Activated T-cell treated with anti-CD3 and anti-CD28 coated beads, Interleukin-2, amount 50 U/mL, for 72 hours (primary cell): ENCODE measurements around the gene TRAF7. TPM values are rescaled to one million over a fixed set of nuclear protein-coding genes. Genes with fewer than 3 reads are reported as not detected.
"Not testable (repeated sequence)": the region's sequence is repeated elsewhere in the genome, so short reads cannot be mapped to it uniquely, and the experiment has no call there.

Source experiments
- ATAC-seq, 2 donors: fragments of 150-1000 bp; cut with Tn5 transposase; replicated peaks in 1 of 2; 2 replicates each; pipeline ENCODE4 v1.10.0; 2021; ENCODE audit warnings: moderate library complexity in 2 of 2, mild to moderate bottlenecking in 1 of 2
- DNase-seq, 2 donors: peaks; one replicate each; pipeline ENCODE4 v3.0.0; 2021 to 2022; ENCODE audit warnings: mixed read lengths in 1 of 2
- H3K27ac Mint-ChIP-seq: one replicate; pipeline ENCODE4 v1.8.0; 2022; ENCODE audit warnings: mild to moderate bottlenecking, moderate library complexity, mixed read lengths
- H3K27me3 Mint-ChIP-seq: one replicate; pipeline ENCODE4 v1.8.0; 2022; ENCODE audit warnings: low read depth, mixed read lengths
- H3K36me3 Mint-ChIP-seq, 2 donors: one replicate each; pipeline ENCODE4 v1.8.0; 2022; ENCODE audit warnings: mixed read lengths in 2 of 2, mild to moderate bottlenecking in 1 of 2; ENCODE audit not compliant: insufficient read depth in 2 of 2
- H3K4me1 Mint-ChIP-seq: one replicate; pipeline ENCODE4 v1.8.0; 2022; ENCODE audit warnings: low read depth, mixed read lengths
- H3K4me3 Mint-ChIP-seq, 2 donors: one replicate each; pipeline ENCODE4 v1.8.0; 2022; ENCODE audit warnings: mild to moderate bottlenecking in 2 of 2, mixed read lengths in 2 of 2, moderate library complexity in 2 of 2
- H3K9me3 Mint-ChIP-seq, 2 donors: one replicate each; pipeline ENCODE4 v1.8.0; 2022; ENCODE audit warnings: mixed read lengths in 2 of 2
- total RNA-seq, 2 donors: library from RNA; stranded (reverse); gene quantifications; one replicate each; pipeline ENCODE4 v1.2.3, GENCODE V29; 2022

The TRAF7 gene
- total RNA-seq, 2 donors from 2014 or later = 66.4 to 72.9 TPM

- H3K27me3 Mint-ChIP-seq, DNase-seq, H3K36me3 Mint-ChIP-seq, ATAC-seq, H3K9me3 Mint-ChIP-seq: not testable (repeated sequence)
- peak overlapping the region; percentile 53 to 89 for H3K4me3 Mint-ChIP-seq
- H3K4me1 Mint-ChIP-seq = peaks cover 23% of the 10 kb centered on the region
- peak overlapping the region; percentile 62 for H3K27ac Mint-ChIP-seq
These were observed 47.6 kb downstream of the TRAF7 start for GRCh38 chr16:2203119-2203688.

- H3K36me3 Mint-ChIP-seq = peaks cover 2 to 6% of the 10 kb centered on the region in 2 donors
- H3K4me3 Mint-ChIP-seq = peak overlapping the region; percentile 74 to 89
- DNase-seq (no peak), ATAC-seq (peak; percentile 3 to 5)
- H3K4me1 Mint-ChIP-seq = peaks cover 23% of the 10 kb centered on the region
- H3K9me3 Mint-ChIP-seq = no peaks in the 10 kb centered on the region
- H3K27ac Mint-ChIP-seq = peak overlapping the region; percentile 72
- no peaks in the 10 kb centered on the region for H3K27me3 Mint-ChIP-seq
These were observed 49.0 kb downstream of the TRAF7 start for GRCh38 chr16:2204416-2205103.

- H3K27me3 Mint-ChIP-seq = no peaks in the 10 kb centered on the region
- H3K36me3 Mint-ChIP-seq = peaks cover 2 to 6% of the 10 kb centered on the region in 2 donors
- peak; percentile 88 to 92 for DNase-seq
- peaks cover 23% of the 10 kb centered on the region for H3K4me1 Mint-ChIP-seq
- ATAC-seq = peak; percentile 85 to 86
- no peaks in the 10 kb centered on the region for H3K9me3 Mint-ChIP-seq
- H3K4me3 Mint-ChIP-seq = peak within 1 kb of the TSS; percentile 84 to 89
- H3K27ac Mint-ChIP-seq = peak within 1 kb of the TSS; percentile 80
These were observed 49.8 kb downstream of the TRAF7 start, which contains the start of gene MLST8 for GRCh38 chr16:2205104-2205966. Gene MLST8, plus strand, starts transcription at chr16:2205454. Its CDS starts 632 bp downstream, at chr16:2206086.

GRCh38 chr16:2205967-2206313, 50.4 kb downstream of the TRAF7 start:
- DNase-seq (no peak), ATAC-seq (no peak)
- no peaks in the 10 kb centered on the region for H3K9me3 Mint-ChIP-seq
- H3K27me3 Mint-ChIP-seq = no peaks in the 10 kb centered on the region
- peaks cover 2 to 6% of the 10 kb centered on the region in 2 donors for H3K36me3 Mint-ChIP-seq
- peak overlapping the region; percentile 84 to 89 for H3K4me3 Mint-ChIP-seq
- peaks cover 23% of the 10 kb centered on the region for H3K4me1 Mint-ChIP-seq
- peak overlapping the region; percentile 68 for H3K27ac Mint-ChIP-seq

- no peak for DNase-seq
- Mint-ChIP-seq H3K36me3 (peaks cover 2 to 6% of the 10 kb centered on the region in 2 donors), H3K27ac (peak overlapping the region; percentile 68), H3K4me1 (peaks cover 23% of the 10 kb centered on the region), H3K27me3 (no peaks in the 10 kb centered on the region), H3K9me3 (no peaks in the 10 kb centered on the region), H3K4me3 (peak overlapping the region; percentile 84 to 89)
- ATAC-seq = no peak
These were observed 50.8 kb downstream of the TRAF7 start for GRCh38 chr16:2206420-2206779.

- ATAC-seq (no peak), DNase-seq (no peak)
- peaks cover 2 to 7% of the 10 kb centered on the region in 2 donors for H3K36me3 Mint-ChIP-seq
- H3K4me3 Mint-ChIP-seq = peak overlapping the region; percentile 84 to 89
- H3K27me3 Mint-ChIP-seq = no peaks in the 10 kb centered on the region
- peak overlapping the region; percentile 68 for H3K27ac Mint-ChIP-seq
- peaks cover 27% of the 10 kb centered on the region for H3K4me1 Mint-ChIP-seq
- H3K9me3 Mint-ChIP-seq = no peaks in the 10 kb centered on the region
These were observed 51.3 kb downstream of the TRAF7 start for GRCh38 chr16:2206780-2207433.

- ATAC-seq = no peak
- Mint-ChIP-seq H3K9me3 (no peaks in the 10 kb centered on the region), H3K4me1 (peaks cover 37% of the 10 kb centered on the region), H3K4me3 (peak overlapping the region; percentile 57 to 89), H3K27me3 (no peaks in the 10 kb centered on the region), H3K36me3 (peaks cover 2 to 7% of the 10 kb centered on the region in 2 donors), H3K27ac (no peak overlapping the region)
- no peak for DNase-seq
These were observed 52.3 kb downstream of the TRAF7 start for GRCh38 chr16:2207872-2208271.

- H3K36me3 Mint-ChIP-seq = peaks cover 2 to 7% of the 10 kb centered on the region in 2 donors
- no peaks in the 10 kb centered on the region for H3K9me3 Mint-ChIP-seq
- peak overlapping the region in 1 of 2 donors; percentile 89 for H3K4me3 Mint-ChIP-seq
- no peak for DNase-seq
- H3K4me1 Mint-ChIP-seq = peaks cover 41% of the 10 kb centered on the region
- ATAC-seq = no peak
- no peaks in the 10 kb centered on the region for H3K27me3 Mint-ChIP-seq
- H3K27ac Mint-ChIP-seq = no peak overlapping the region
These were observed 52.7 kb downstream of the TRAF7 start for GRCh38 chr16:2208308-2208707.

GRCh38 chr16:2208772-2209171, 53.2 kb downstream of the TRAF7 start:
- no peak overlapping the region for H3K4me3 Mint-ChIP-seq
- H3K9me3 Mint-ChIP-seq = no peaks in the 10 kb centered on the region
- peaks cover 46% of the 10 kb centered on the region for H3K4me1 Mint-ChIP-seq
- H3K27me3 Mint-ChIP-seq = no peaks in the 10 kb centered on the region
- no peak overlapping the region for H3K27ac Mint-ChIP-seq
- ATAC-seq (no peak), DNase-seq (no peak)
- H3K36me3 Mint-ChIP-seq = peaks cover 2 to 7% of the 10 kb centered on the region in 2 donors

GRCh38 chr16:2209258-2210008, 53.9 kb downstream of the TRAF7 start:
- H3K4me1 Mint-ChIP-seq = peaks cover 42% of the 10 kb centered on the region
- ATAC-seq (no peak), DNase-seq (no peak)
- H3K4me3 Mint-ChIP-seq = no peak overlapping the region
- no peak overlapping the region for H3K27ac Mint-ChIP-seq
- H3K36me3 Mint-ChIP-seq = peaks cover 2 to 7% of the 10 kb centered on the region in 2 donors
- H3K27me3 Mint-ChIP-seq = no peaks in the 10 kb centered on the region
- H3K9me3 Mint-ChIP-seq = no peaks in the 10 kb centered on the region

GRCh38 chr16:2210009-2210332, 54.4 kb downstream of the TRAF7 start:
- Mint-ChIP-seq H3K4me3 (no peak overlapping the region), H3K9me3 (no peaks in the 10 kb centered on the region), H3K27me3 (no peaks in the 10 kb centered on the region), H3K36me3 (peaks cover 2 to 7% of the 10 kb centered on the region in 2 donors), H3K4me1 (peaks cover 38% of the 10 kb centered on the region), H3K27ac (no peak overlapping the region)
- no peak for DNase-seq
- ATAC-seq = no peak
